NCI-H774 (cell line): Measurements from ENCODE around the gene SND1.
A peak's percentile ranks its signal among the peaks of the same experiment; 100 is the strongest.

ENCODE experiments used
- DNase-seq: peaks from one replicate; lab custom pipeline; 2025; lab: John Stamatoyannopoulos, UW

SND1 gene

DNA sequence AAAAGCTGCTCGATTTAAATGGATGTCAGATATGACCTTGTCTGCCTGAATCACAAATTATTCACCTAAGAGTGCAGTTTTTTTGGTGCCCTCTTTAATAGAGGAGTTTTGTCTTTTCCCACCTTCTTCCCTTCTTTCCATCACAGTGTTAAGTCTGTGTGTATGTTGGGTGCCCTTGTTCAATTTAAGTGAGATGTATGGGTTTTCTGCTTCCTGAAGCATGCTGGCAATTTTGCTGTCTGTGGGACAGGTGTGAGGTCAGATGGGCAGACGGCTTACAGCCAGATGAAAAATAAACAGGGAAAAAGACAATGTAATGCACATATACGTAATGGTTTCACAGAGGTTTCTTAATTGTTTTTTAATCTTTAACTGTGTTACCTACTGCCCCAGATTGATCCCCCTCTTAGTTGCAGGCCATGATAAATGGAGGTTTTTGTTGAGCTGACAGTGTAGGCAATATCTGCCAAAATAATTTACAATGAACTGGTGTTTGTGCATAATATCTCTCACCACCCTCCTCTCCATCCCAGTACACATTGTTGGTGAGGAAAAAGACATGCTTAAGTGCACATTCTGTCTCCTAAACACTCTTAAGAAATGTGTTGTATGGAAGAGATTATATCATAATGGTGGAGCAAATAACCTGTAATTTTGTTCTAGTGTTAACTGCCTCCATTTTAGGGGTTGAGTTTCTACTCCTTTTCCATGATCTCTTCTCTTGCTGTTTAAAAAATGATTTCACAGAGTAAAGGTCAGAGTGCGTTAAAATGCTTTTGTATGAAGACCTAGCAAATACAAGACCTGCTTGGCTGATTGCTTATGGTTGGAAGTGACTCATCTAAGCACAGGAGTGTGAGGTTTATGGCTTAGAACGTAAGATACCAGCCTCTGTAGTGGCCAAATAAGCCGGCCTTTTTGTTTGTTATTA, 255.4 kb downstream of the SND1 start:
- peak; percentile 29 for DNase-seq

DNA sequence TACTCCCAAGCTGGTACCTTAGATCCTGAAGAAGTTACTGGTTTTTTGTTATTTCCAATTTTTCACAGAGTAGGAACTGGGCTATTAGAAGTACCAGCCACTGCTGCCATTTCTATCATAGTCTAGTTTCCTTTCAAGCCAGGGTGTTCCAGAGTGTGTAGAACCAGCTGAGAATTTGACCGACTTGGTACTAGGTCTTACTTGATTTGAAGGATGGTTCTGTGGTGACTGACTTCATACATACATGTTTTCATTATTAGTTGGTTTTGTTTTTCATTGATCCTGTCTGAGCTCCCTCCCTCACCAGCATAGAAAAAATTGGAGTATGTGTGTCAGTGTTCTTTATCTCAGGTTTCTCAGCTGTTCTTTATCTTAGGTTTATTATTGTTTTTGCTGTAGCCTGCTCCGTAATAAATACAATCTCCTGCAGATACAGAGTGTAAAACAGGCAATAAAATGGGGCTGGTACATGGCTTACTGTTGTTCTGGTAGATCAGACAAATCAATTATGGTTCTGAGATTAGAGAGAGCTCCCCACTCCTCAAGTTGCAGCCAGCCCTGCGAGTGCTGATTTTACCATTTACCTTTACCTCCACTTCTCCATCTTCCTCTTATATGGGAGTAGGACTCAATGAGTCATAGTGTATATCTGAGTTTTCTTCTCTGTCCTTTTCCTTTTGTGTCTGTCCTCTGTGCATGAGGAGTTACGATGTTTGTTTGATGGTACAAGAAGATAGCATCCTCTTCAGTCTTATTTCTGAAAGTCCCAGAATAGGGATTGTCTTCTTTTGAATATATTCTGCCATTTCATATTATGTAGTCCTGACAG, 256.6 kb downstream of the SND1 start:
- no peak for DNase-seq

DNA sequence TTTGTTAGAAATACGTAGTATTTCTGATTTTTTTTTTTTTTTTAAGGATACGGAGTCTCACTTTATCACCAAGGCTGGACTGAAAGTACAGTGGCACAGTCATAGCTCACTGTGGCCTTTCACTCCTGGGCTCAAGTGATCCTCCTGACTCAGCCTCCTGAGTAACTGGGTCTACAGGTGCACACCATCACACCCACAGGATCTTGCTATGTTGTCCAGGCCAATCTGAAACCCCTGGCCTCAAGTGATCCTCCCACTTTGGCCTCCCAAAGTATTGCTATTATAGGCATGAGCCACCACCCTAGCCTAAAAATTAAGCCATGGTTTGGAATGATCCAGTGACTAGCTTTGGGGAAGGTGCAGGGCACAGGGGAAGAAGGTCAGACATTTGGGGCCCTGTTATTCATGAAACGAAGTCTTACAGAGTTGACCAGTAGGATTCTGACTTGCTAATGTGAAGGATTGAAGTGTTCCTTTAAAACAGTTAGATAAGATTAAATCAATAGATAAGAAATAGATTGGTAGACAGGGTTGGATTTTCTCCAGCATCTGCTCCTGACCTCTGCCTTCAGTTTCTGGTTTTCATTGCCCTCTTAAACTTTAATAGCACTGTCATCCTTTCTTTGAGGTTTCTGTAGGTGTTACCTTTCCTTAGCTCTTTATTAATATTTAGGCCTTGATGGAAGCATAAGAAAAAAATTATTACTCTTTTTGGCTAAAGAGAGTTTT, 257.6 kb downstream of the SND1 start:
- DNase-seq: no peak

DNA sequence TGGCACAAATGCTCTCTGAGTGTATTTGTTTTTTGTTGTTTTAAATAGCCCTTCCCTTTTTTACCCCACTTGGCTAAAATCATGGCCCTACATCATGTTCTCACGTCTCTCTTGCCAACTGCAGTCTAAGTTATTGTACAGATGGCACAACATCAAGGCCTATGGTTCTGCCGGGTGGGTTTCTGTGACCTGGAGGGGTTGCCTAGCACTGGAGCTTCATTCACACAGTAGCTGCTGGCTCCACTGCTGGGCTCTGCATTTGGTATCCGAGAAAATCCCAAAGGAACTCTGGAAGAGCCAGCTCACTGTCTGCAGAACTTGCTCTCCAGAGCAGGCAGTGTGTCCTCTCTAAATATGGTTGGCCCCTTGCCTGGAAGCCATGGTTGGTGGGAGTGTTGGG, 258.7 kb downstream of the SND1 start:
- no peak for DNase-seq

DNA sequence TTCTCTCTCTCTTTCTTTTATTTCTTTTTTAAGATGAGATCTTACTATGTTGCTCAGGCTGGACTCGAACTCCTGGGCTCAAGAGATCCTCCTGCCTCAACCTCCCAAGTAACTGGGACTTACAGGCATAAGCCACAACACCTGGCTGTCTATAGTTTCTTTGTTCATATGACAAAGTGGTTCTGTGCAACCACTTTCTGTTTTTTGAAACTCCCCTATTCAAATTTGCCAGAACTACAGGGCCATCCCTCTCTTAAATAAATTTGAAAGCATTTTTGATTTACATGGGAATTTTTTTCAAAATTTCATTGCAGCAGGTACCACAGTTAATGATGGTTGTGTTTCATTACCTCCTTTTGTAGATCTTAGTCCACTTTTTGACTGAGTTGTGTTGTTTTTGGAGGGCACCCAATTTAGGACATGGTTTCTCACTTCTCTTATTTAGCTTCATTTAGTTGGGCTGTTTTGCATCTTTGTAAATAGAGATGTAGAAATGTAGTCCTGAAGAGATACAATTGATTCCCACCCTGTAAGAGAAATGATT, 260.0 kb downstream of the SND1 start:
- no peak for DNase-seq

DNA sequence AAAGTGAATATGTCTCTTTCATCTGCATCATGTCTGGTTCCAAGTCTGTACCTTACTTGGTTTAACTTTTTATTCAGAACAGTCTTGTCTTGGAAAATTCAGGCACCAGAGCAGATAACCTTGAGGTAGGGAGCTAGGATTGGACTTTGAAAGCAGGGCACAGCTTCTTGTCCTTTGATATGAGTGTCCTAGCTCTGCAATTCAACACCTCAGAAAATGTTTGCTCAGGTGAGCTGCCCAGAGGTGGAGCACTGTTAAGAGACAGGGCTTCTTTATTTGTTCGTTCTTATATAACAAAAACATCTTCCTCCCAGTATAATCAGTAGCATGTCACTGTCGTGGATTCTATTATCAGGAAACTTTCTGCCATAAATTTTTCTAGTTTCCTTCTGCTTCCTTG, 260.9 kb downstream of the SND1 start:
- DNase-seq: no peak

DNA sequence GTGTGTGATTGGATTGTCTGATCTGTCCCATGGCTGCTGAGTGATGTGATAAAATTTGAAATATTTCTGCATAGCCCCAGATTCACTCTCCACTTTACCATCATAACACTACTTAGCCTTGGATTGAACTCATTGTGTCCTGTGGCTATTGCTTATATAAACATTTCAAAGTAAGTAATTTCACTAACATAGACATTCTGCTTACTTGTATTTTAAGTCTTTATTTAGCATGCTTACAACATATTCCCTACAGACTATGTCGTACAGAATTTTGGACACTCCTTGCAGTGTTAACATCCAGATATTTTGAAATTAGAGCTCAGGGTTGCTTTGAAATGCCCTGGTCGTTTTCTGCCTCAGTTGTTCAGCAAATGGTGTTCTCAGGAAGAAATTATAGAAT, 261.7 kb downstream of the SND1 start:
- no peak for DNase-seq

DNA sequence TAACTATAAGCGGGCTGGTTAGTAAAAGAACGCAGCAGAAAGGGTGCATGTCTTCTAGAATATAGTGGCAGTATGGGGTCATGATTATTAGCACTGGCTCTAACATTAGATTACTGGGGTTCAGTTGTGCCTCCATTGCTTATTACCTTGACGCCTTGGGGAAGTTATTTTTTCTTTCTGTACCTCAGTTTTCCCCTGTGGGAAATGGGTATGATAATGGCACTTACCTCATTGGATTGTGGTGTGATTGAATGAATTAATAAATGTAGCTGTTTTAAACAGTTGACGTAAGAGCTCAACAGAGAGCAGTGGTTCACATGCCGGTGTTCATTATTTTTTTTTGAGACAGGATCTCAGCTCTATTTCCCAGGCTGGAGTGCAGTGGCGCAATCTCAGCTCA, 262.7 kb downstream of the SND1 start:
- DNase-seq: no peak

DNA sequence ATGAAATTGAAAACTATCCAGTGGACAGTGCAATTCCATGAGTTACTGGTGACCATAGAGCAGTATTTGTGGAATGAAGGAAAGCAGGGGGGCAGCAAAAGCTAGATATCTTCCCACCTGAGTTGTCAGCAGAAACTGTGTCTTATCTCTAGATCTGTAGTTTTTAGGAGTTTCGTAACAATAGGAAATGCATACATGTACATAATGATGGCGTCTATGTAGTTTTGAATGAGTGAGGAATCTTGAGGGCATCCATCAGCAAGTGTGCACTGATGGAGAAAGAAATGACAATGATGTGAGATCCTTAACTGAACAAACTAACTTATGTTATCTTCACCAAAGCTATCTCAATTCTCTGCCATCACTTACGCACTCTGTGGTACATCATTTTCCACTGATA, 264.7 kb downstream of the SND1 start:
- DNase-seq: no peak

DNA sequence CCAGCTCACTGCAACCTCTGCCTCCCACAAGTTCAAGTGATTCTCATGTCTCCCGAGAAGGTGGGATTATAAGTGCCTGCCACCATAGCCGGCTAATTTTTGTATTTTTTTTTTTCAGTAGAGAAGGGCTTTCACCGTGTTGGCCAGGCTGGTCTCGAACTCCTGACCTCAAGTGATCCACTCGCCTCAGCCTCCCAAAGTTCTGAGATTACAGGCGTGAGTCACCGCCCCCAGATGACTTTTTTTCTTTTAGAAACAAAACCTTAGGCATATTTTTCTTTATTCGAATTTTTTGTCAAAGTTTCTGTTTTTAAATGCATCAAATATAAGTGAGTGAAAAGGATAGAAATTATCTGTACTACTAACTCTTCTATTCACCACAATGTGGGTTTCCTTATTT, 266.1 kb downstream of the SND1 start:
- no peak for DNase-seq

DNA sequence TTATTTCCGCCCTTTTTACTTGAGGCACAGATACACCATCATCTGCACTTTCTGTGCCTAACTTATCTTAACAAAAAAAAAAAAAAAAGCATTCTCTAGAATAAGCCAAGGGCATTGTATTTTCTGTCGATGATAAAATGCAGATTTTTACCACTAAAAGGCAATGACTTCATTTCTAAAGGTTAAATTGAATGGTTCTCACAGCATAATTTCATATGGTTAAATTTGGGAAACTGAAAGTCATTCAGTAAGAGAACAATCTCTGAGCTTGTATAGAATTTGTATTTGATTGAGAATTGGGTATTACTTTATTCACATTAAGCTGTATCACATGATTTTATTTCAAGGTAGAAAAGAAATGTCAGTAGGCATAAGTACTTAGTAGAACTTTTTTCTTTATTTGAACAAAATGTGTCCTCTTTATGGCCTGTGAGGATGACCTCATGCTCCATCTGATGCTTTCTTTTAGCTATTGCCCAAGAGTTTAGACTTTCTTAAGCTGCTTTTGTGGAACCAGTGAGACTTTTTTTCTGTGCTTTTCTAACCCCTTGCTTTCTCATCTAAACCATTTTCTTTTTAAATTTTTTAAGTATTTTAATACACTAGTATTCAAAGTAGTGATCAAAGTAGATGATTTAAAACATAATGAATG, 268.9 kb downstream of the SND1 start:
- DNase-seq: no peak

DNA sequence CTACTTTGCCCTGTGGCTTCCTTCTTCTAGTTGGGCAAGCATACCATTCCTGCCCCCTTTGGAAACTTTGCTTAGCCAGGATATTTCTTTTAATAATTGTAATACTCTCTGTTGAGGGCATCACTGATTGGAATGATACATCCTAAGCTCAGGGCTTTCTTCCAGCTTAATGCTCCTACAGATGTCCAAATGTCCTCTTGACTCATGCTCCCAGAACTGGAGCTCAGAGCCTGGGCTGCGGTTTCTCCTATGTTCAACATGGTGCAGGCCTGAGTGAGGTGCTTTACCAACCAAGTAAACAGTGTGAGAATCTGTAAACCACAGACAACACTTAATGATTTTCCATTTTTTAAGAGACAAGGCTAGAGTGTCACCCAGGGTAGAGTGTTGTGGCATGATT, 270.7 kb downstream of the SND1 start:
- DNase-seq: no peak

DNA sequence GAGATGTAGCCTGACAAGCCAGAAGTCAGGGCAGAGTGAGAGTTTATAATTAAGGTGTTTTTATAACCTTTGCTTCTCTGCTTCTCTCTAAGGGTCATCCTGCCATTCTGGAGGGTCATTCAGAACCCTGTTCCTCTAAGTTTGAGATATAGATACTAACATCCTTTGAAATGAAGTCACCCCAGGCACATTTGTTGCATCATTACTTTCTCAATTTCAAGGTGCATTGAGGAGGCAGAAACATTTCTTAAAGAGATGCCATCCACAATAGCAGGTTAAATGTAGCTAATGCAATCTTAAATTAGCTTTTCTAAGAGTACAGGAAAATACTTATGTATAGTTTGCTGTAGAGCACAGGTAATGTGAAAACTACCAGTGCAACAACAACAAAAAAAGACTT, 272.9 kb downstream of the SND1 start:
- no peak for DNase-seq

DNA sequence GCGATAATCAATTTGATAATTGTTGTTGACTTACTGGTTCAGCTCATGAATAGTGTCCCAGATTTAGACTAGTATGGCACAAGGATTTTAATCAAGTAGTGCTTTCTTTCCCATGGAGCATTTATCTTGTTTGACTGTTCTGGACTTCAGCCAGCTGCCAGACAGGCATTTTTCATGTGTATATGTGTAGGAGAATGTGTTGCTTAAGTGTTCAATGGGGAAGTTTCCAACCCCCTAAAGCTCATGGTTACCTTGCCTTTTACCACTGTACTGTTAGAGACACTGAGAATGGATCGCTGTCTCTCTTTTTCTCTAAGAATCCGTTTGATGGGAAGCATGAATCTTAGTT, 275.3 kb downstream of the SND1 start:
- DNase-seq: no peak

DNA sequence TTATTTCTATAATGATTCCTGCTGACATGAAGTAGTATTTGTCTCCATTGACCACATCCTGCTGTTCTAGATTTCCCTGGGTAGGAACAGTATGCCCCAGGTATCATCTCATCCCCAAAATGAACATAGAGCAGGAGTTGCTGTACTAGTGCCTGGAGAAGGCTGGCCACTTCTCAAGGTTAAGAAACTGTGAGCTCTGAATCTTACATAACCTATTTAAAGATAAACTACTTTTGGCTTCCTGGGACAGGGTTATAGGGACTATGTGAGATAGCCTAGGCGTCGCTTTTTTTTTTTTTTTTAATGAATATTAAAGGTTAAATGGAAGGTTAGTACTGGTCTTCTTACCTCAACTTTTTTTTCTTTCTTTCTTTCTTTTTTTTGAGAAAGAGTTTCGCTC, 276.2 kb downstream of the SND1 start:
- DNase-seq: no peak

DNA sequence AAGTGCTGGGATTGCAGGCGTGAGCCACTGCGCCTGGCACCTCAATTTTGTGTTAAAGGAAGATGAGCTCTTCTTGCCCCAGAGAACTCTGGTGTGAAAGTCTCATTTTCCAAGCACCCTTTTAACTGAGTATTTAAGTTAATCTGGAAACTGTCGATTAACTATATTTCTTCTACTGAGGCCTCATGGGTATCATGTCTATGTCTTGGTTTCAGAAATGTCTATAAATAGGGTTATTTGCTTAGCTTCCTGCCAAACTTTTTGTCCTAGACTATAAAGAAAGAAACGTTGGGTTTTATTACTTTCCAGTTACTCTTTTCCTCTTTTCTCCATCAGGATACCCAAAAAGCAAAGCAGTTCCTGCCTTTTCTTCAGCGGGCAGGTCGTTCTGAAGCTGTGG, 276.9 kb downstream of the SND1 start:
- DNase-seq: no peak

DNA sequence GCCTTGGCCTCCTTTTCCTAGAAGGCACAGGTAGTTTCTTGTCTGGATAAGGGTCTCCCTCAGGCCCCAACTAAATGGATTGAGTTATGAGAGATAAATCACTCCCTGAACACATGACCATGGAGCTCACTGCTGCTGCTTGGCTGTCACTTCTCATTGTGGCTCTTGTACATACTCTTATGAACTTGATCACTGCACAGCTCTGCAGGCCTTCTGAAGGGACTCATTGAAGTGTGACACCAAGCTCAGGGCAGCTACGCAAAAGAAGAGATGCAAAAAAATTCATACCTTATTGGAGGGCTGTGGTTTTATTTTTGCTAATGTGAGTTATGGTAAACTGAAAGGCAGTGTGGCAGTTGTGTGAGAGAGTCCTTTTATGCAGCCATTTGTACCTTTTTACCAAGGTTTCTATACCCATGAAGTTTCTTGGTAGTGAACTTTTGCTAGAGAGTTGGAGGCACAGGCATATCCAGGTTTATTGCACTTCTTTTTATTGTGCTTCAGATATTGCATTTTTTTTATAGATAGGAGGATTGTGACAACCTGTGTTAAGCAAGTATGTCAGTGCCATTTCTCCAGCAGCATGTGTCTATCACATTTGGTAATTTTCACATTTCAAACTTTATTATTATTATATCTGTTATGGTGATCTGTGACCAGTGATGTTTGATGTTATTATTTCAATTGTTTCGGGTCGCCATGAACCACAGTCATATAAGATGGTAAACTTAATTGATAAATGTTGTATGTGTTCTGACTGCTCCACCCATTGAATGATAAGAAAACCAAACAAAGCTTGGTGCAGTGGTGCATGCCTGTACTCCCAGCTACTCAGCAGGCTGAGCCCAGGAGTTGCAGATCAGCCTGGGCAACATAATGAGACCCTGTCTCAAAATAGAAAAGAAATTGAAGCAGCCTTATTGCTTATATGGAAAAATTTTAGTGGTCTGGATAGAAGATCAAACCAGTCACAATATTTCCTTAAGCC, 278.6 kb downstream of the SND1 start:
- DNase-seq: no peak

DNA sequence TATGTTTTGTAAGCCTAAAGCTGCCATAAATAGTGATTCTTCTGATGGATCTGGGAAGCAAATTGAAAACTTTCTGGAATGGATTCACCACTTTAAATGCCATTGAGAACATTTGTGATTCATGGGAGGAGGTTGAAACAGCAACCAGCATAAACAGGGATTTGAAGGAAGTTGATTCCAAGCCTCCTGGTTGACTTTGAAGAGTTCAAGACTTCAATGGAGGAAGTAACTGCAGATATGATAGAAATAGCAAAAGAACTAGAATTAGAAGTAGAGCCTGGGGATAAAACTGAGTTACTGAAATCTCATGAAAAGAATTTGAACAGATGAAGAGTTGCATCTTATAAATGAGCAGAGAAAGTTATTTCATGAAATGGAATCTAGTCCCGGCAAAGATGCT, 280.1 kb downstream of the SND1 start:
- DNase-seq: no peak

DNA sequence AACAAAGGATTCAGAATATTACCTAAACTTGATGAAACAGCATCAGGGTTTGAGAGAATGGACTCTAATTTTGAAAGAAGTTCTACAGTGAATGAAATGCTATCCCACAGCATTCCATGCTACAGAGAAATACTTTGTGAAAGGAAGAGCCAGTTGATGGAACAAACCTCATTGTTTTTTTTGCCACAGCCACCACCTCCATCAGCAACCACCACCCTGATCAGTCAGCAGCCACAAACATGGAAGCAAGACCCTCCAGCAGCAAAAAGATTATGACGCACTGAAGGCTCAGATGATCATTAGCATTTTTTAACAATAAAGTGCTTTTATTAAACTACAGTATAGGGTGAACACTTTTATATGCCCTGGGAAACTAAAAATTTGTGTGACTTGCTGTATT, 280.5 kb downstream of the SND1 start:
- DNase-seq: no peak

DNA sequence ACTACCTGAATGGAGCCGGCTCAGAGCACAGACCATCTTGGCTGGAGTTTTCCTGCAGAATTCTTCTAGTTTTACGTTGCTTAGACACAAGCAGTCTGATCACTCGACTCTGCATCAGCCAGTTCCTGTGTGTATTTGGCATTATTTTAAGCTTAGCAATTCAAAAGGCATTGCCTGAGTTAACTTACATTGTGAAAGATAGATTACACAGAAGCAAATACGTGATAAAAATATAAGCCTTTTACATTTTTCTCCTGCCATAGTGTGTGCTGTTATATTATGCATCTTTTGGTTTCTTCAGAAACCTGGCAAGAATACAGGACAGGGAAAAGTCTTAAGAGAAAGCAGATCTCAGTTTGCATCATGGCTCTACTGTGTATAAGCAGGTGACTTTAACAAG, 281.2 kb downstream of the SND1 start:
- no peak for DNase-seq

DNA sequence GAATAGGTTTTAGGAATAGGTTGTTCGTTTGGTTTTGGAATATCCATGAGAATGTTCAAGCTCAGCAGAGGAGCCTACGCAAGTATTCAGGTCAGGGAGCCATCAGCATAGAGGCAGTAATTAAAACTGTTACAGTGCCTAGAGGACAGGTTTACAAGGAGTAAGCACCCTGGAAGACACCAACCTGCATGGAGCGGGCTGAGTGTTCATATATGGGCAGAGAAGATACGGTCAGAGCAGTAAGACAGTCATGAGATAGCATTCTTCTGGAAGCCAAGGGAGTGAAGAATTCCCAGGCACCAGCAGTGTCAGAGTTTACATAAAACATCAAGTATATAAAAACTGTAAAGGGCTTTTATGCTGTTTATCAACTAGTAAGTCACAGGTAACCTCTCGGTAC, 282.7 kb downstream of the SND1 start:
- DNase-seq: no peak
